Transverse colon (tissue), 4 donors: ENCODE data around the gene SSUH2. TPM values are rescaled to one million over a fixed set of nuclear protein-coding genes. Genes with fewer than 3 reads are reported as not detected.
"Not testable (repeated sequence)": the region's sequence is repeated elsewhere in the genome, so short reads cannot be mapped to it uniquely, and the experiment has no call there.

Experiments
- DNase-seq: peaks from one replicate; pipeline ENCODE4 v3.0.0-alpha.2; 2019
- H3K27ac ChIP-seq, 4 donors: fragments of 200-600 bp; sonication (generic); 2 replicates each; pipeline ENCODE4 v1.5.1; 2016 to 2018; ENCODE audit warnings: inconsistent platforms in 4 of 4
- H3K27me3 ChIP-seq: fragments of 200-600 bp; sonication (generic); 2 replicates; pipeline ENCODE4 v1.5.1; 2017; ENCODE audit warnings: inconsistent platforms
- H3K36me3 ChIP-seq, 4 donors: fragments of 200-600 bp; sonication (generic); 2 replicates each; pipeline ENCODE4 v1.5.1; 2017 to 2019; ENCODE audit warnings: inconsistent platforms in 4 of 4
- H3K4me1 ChIP-seq, 4 donors: fragments of 200-600 bp; sonication (generic); 2 replicates each; pipeline ENCODE4 v1.5.1; 2017 to 2020; ENCODE audit warnings: inconsistent platforms in 4 of 4
- H3K4me3 ChIP-seq, 4 donors: fragments of 200-600 bp; sonication (generic); 1 replicate in 1 of 4; 2 replicates in 3 of 4; pipeline versions ENCODE4 v1.5.1 to v1.6.1; 2017 to 2019; ENCODE audit warnings: inconsistent platforms in 4 of 4
- H3K9me3 ChIP-seq, 2 donors: fragments of 200-600 bp; sonication (generic); 2 replicates each; pipeline ENCODE4 v1.5.1; 2017 to 2019; ENCODE audit warnings: inconsistent platforms in 2 of 2
- EP300 ChIP-seq: sonication (generic); formaldehyde crosslinking; IDR thresholded peaks from one replicate; pipeline ENCODE4 v1.6.1; 2017; ENCODE audit warnings: antibody characterized with exemption, low read depth
- POLR2A ChIP-seq: fragments of 450-650 bp; IDR thresholded peaks from one replicate; pipeline ENCODE4 v1.6.1; 2016; ENCODE audit warnings: antibody characterized with exemption, mild to moderate bottlenecking, moderate library complexity
- POLR2AphosphoS5 ChIP-seq, 3 donors: sonication (generic); formaldehyde crosslinking; IDR thresholded peaks; one replicate each; pipeline ENCODE4 v1.6.1; 2016; ENCODE audit warnings: antibody characterized with exemption in 3 of 3
- WGBS, 2 donors: methylation state at CpG; one replicate each; pipeline ENCODE4 v1.1.5; 2018; ENCODE audit warnings: low coverage in 1 of 2; 5-methylcytosine and 5-hydroxymethylcytosine counted together
- in situ Hi-C, 4 donors: fragments of 200-750 bp; cut with MboI; loops; one replicate each; pipeline versions ENCODE4 v1.15.0 to v1.15.1; 2017; ENCODE audit warnings: low sequenced_read_pairs in 3 of 4, low pct_ligation_motif_present in 1 of 4, low pct_unique_long_range_greater_than_20kb in 1 of 4
- intact Hi-C: fragments of 100-400 bp; cut with DNase I; formaldehyde crosslinking; loops from one replicate; pipeline ENCODE4 v1.15.1; 2023; ENCODE audit warnings: low total_unique reads
- total RNA-seq, 4 donors: library from RNA; depleted of rRNA; stranded (reverse); fragments of >200 nt; gene quantifications; one replicate each; pipeline ENCODE4 v1.1.0, GENCODE V29; 2016
- TF ChIP-seq, protein P1 (sequence below), 5 experiments: fragments of 200-600 bp in 3 of 5; fragments of 450-650 bp in 2 of 5; sonication (generic) in 3 of 5; IDR thresholded peaks; 1 replicate in 2 of 5; 2 replicates in 3 of 5; pipeline ENCODE4 v1.5.1; 2016 to 2017; ENCODE audit warnings: antibody characterized with exemption in 5 of 5, inconsistent platforms in 3 of 5, mild to moderate bottlenecking in 2 of 5, moderate library complexity in 1 of 5

SSUH2 gene
- total RNA-seq, 4 donors from 2014 or later = 2.9 to 4.1 TPM; not detected in 2

DNA sequence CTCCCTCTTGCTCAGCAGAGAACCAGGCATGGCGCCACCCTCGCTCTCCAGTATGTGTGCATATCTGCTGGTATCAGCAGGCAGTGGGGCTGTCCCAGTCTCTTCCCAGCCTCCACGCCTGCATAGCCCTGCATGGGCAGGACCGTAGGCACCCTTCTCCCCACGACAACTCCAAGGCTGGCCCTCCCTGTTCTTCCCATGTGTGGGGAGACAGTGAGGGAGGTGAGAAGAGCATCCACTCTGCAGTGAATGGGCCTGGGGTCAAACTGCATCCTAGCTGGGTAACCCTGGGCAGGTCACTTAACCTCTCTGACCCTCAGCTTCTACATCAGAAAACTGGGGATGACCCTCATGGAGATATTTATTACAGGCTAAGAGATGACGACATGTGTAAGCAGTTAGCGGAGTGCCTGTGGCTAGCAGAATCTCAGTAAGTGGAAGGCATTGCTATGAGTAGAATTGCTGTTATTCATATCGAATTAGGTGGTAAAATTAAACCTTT is 13.3 kb upstream of the SSUH2 start:
- Histone ChIP-seq H3K27me3 (no peaks in the 10 kb centered on the region), H3K4me3 (no peak overlapping the region), H3K4me1 (peaks cover 0 to 12% (median 7%) of the 10 kb centered on the region in 4 donors), H3K27ac (no peak overlapping the region), H3K36me3 (no peaks in the 10 kb centered on the region), H3K9me3 (no peaks in the 10 kb centered on the region)
- intact Hi-C loops (no loop called here), in situ Hi-C loops (no loop called here)
- TF ChIP-seq, protein P1, sequence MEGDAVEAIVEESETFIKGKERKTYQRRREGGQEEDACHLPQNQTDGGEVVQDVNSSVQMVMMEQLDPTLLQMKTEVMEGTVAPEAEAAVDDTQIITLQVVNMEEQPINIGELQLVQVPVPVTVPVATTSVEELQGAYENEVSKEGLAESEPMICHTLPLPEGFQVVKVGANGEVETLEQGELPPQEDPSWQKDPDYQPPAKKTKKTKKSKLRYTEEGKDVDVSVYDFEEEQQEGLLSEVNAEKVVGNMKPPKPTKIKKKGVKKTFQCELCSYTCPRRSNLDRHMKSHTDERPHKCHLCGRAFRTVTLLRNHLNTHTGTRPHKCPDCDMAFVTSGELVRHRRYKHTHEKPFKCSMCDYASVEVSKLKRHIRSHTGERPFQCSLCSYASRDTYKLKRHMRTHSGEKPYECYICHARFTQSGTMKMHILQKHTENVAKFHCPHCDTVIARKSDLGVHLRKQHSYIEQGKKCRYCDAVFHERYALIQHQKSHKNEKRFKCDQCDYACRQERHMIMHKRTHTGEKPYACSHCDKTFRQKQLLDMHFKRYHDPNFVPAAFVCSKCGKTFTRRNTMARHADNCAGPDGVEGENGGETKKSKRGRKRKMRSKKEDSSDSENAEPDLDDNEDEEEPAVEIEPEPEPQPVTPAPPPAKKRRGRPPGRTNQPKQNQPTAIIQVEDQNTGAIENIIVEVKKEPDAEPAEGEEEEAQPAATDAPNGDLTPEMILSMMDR (IDR thresholded peaks at IDR 0.05) = no peak
- TF ChIP-seq POLR2A = no peak
- TF ChIP-seq POLR2AphosphoS5 (IDR thresholded peaks at IDR 0.05) = no peak
- no peak for TF ChIP-seq EP300
- WGBS, 2 donors = 59 to 66% methylated on average over 5 to 8 of the region's 8 CpGs
- no peak for DNase-seq

GRCh38 chr3:8656240-8656639 is 11.6 kb upstream of the SSUH2 start:
- H3K4me3 ChIP-seq = no peak overlapping the region
- intact Hi-C loops (no loop called here), in situ Hi-C loops (no loop called here)
- no peaks in the 10 kb centered on the region for H3K27me3 ChIP-seq
- H3K4me1 ChIP-seq = peaks cover 0 to 15% (median 7%) of the 10 kb centered on the region in 4 donors
- TF ChIP-seq POLR2AphosphoS5 (IDR thresholded peaks at IDR 0.05) = no peak
- TF ChIP-seq EP300 = no peak
- no peak for TF ChIP-seq POLR2A
- TF ChIP-seq, protein P1 (IDR thresholded peaks at IDR 0.05) = no peak
- H3K9me3 ChIP-seq = no peaks in the 10 kb centered on the region
- no peak overlapping the region for H3K27ac ChIP-seq
- H3K36me3 ChIP-seq = no peaks in the 10 kb centered on the region
- 80 to 92% methylated on average over 1 to 8 of the region's 8 CpGs for WGBS, 2 donors
- DNase-seq = no peak

DNA sequence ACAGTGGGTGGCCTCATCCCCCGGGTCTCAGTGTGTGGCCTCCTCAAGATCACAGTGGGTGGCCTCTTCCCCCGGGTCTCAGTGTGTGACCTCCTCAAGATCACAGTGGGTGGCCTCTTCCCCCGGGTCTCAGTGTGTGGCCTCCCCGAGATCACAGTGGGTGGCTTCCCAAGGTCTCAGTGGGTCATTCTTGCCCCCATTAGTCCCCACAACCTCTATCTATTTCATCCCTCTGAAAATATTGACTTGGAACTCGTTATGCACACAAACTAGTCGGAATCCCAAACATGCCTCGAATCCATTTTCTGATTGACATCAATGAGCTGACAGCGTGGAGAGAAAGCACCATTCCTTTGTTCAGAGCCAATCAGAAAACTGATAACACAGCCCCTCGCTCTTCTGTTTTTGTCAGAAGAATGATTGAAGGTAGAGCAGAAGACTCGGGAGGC is 10.8 kb upstream of the SSUH2 start:
- intact Hi-C loops (no loop called here), in situ Hi-C loops (no loop called here)
- DNase-seq = no peak
- Histone ChIP-seq H3K4me1 (peaks cover 0 to 15% (median 7%) of the 10 kb centered on the region in 4 donors), H3K9me3 (no peaks in the 10 kb centered on the region), H3K36me3 (no peaks in the 10 kb centered on the region), H3K4me3 (no peak overlapping the region), H3K27ac (no peak overlapping the region), H3K27me3 (no peaks in the 10 kb centered on the region)
- WGBS, 2 donors = 86 to 90% methylated on average over 6 to 10 of the region's 10 CpGs
- TF ChIP-seq, protein P1 (IDR thresholded peaks at IDR 0.05) = no peak
- no peak for TF ChIP-seq EP300
- TF ChIP-seq POLR2AphosphoS5 (IDR thresholded peaks at IDR 0.05) = no peak
- TF ChIP-seq POLR2A = no peak

DNA sequence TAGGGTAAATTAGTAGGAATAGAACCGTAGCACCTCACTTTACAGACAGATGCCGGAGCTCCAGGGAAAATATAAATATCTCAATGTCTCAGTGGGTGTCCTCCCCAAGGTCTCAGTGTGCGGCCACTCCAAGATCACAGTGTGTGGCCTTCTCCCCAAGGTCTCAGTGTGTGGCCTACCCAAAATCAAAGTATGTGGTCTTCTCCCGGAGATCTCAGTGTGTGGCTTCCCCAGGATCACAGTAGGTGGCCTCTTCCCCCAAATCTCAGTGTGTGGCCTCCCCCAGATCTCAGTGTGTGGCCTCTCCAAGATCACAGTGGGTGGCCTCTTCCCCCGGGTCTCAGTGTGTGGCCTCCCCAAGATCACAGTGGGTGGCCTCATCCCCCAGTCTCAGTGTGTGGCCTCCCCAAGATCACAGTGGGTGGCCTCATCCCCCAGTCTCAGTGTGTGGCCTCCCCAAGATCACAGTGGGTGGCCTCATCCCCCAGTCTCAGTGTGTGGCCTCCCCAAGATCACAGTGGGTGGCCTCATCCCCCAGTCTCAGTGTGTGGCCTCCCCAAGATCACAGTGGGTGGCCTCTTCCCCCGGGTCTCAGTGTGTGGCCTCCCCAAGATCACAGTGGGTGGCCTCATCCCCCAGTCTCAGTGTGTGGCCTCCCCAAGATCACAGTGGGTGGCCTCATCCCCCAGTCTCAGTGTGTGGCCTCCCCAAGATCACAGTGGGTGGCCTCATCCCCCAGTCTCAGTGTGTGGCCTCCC is 10.2 kb upstream of the SSUH2 start:
- H3K27me3 ChIP-seq, intact Hi-C loops, H3K36me3 ChIP-seq, H3K4me3 ChIP-seq, H3K9me3 ChIP-seq, in situ Hi-C loops, DNase-seq, H3K27ac ChIP-seq: not testable (repeated sequence)
- H3K4me1 ChIP-seq = peaks cover 0 to 11% (median 7%) of the 10 kb centered on the region in 4 donors
- 91 to 96% methylated on average over 4 of the region's 6 CpGs for WGBS, 2 donors
